Spleen (tissue), 11 donors: ENCODE data around the gene RB1. TPM values are rescaled to one million over a fixed set of nuclear protein-coding genes. Genes with fewer than 3 reads are reported as not detected.
A peak's percentile ranks its signal among the peaks of the same experiment; 100 is the strongest.

Experiments used
- DNase-seq: peaks from one replicate; pipeline ENCODE4 v3.0.0-alpha.2; 2020
- H3K27ac ChIP-seq, 8 donors: fragments of 200-600 bp; sonication (generic) in 7 of 8; 1 replicate in 4 of 8; 2 replicates in 4 of 8; pipeline versions ENCODE4 v1.5.0 to v1.8.0; 2016 to 2021; ENCODE audit warnings: inconsistent platforms in 4 of 8, mild to moderate bottlenecking in 4 of 8, moderate library complexity in 1 of 8
- H3K27me3 ChIP-seq, 7 donors: fragments of 200-600 bp; sonication (generic) in 6 of 7; replicated peaks in 1 of 7; 1 replicate in 4 of 7; 2 replicates in 3 of 7; pipeline versions ENCODE4 v1.5.0 to v1.8.0; 2016 to 2021; ENCODE audit warnings: inconsistent platforms in 3 of 7, mild to moderate bottlenecking in 1 of 7
- H3K36me3 ChIP-seq, 6 donors: fragments of 200-600 bp; sonication (generic) in 5 of 6; 1 replicate in 4 of 6; 2 replicates in 2 of 6; pipeline versions ENCODE4 v1.5.0 to v1.8.0; 2016 to 2021; ENCODE audit warnings: inconsistent platforms in 2 of 6
- H3K4me1 ChIP-seq, 6 donors: fragments of 200-600 bp; sonication (generic) in 5 of 6; 1 replicate in 3 of 6; 2 replicates in 3 of 6; pipeline versions ENCODE4 v1.5.0 to v1.8.0; 2016 to 2021; ENCODE audit warnings: inconsistent platforms in 3 of 6
- H3K4me3 ChIP-seq, 8 donors: fragments of 200-600 bp; sonication (generic) in 7 of 8; 1 replicate in 4 of 8; 2 replicates in 4 of 8; pipeline versions ENCODE4 v1.5.0 to v1.8.0; 2016 to 2021; ENCODE audit warnings: inconsistent platforms in 4 of 8, mild to moderate bottlenecking in 4 of 8, moderate library complexity in 2 of 8
- H3K9me3 ChIP-seq, 8 donors: fragments of 200-600 bp; sonication (generic) in 7 of 8; 1 replicate in 4 of 8; 2 replicates in 4 of 8; pipeline versions ENCODE4 v1.5.0 to v1.8.0; 2016 to 2021; ENCODE audit warnings: inconsistent platforms in 4 of 8
- POLR2A ChIP-seq, 3 donors: fragments of 450-650 bp; IDR thresholded peaks; one replicate each; pipeline ENCODE4 v1.5.1; 2017; ENCODE audit warnings: antibody characterized with exemption in 3 of 3, mild to moderate bottlenecking in 1 of 3
- POLR2AphosphoS5 ChIP-seq, 3 donors: sonication (generic); formaldehyde crosslinking; IDR thresholded peaks; one replicate each; pipeline ENCODE4 v1.5.1; 2017; ENCODE audit warnings: antibody characterized with exemption in 3 of 3
- WGBS, 5 donors: extraction: QIAGEN DNeasy Blood & Tissue Kit in 3 of 5; methylation state at CpG; one replicate each; pipeline versions ENCODE4 v1.1.5 to v1.1.7; 2013 to 2018; 5-methylcytosine and 5-hydroxymethylcytosine counted together
- intact Hi-C: fragments of 100-400 bp; cut with DNase I; formaldehyde crosslinking; loops from one replicate; pipeline ENCODE4 v1.15.0; 2023; ENCODE audit warnings: low total_unique reads
- polyA plus RNA-seq, 3 donors: library from polyadenylated mRNA; stranded (reverse); fragments of 200-250 nt; gene quantifications; one replicate each; pipeline ENCODE4 v1.2.1, GENCODE V29; 2013
- total RNA-seq, 7 donors: library from RNA; depleted of rRNA in 3 of 7; stranded (reverse); fragments of >200 nt in 3 of 7; fragmentation: NEBNext Ultra II Directional in 4 of 7; extraction: Animal tissue kit (Norgen Biotek cat#: 25700) in 4 of 7; gene quantifications; one replicate each; pipeline versions ENCODE4 v1.1.0 to v1.2.1, GENCODE V29; 2016 to 2021
- TF ChIP-seq, protein P1 (sequence below), 11 experiments: fragments of 200-600 bp in 7 of 11; fragments of 450-650 bp in 4 of 11; sonication (generic) in 4 of 11; IDR thresholded peaks in 8 of 11; conservative IDR thresholded peaks in 3 of 11; 1 replicate in 7 of 11; 2 replicates in 4 of 11; pipeline versions ENCODE4 v1.4.0 to v1.8.0; 2016 to 2021; ENCODE audit warnings: antibody characterized with exemption in 11 of 11, inconsistent platforms in 4 of 11, mild to moderate bottlenecking in 1 of 11
- donor health status: healthy with polysubstance abuse.
- donor health status: DM: no; HTN: no; CAD: no; lungs with moderate emphysema.
- donor health status: DM: no; HTN: no; CAD: no.
- donor health status: Bipolar disorder and iron deficiency.
- donor health status: healthy.
- donor health status: DM: no; HTN: no; CAD: no.
- donor health status: DM: yes; HTN: yes; CAD: no.

The RB1 gene
- total and polyA plus RNA-seq, 10 donors = 21.3 to 88.0 (median 60.2) TPM

DNA sequence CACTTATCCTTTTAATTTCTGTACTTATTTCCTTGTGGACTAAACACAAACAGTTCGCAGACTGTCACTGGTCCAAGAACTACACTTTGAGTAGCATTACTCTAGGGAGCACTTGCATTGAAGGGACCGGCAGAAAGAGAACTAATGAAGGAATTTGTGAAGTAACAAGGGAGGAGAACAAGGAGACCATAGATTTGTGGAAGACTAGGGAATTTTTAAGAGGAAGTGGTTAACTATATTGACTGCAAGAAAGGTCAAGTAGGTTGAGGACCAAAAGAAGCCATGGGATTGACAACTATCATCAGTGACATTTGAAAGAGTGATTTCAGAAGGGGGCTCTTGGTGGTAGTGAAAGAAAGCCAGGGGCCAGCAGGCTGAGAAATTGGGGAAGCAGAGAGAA, 4.0 kb upstream of the RB1 start:
- no peak overlapping the region for H3K4me3 ChIP-seq
- H3K27me3 ChIP-seq = no peaks in the 10 kb centered on the region
- H3K36me3 ChIP-seq = no peaks in the 10 kb centered on the region
- H3K4me1 ChIP-seq = peaks cover 0 to 19% (median 9%) of the 10 kb centered on the region in 6 donors
- DNase-seq = no peak
- H3K9me3 ChIP-seq = no peaks in the 10 kb centered on the region
- TF ChIP-seq, protein P1, sequence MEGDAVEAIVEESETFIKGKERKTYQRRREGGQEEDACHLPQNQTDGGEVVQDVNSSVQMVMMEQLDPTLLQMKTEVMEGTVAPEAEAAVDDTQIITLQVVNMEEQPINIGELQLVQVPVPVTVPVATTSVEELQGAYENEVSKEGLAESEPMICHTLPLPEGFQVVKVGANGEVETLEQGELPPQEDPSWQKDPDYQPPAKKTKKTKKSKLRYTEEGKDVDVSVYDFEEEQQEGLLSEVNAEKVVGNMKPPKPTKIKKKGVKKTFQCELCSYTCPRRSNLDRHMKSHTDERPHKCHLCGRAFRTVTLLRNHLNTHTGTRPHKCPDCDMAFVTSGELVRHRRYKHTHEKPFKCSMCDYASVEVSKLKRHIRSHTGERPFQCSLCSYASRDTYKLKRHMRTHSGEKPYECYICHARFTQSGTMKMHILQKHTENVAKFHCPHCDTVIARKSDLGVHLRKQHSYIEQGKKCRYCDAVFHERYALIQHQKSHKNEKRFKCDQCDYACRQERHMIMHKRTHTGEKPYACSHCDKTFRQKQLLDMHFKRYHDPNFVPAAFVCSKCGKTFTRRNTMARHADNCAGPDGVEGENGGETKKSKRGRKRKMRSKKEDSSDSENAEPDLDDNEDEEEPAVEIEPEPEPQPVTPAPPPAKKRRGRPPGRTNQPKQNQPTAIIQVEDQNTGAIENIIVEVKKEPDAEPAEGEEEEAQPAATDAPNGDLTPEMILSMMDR (IDR thresholded peaks at IDR 0.05 in 8 of 11, conservative IDR thresholded peaks at IDR 0.05 in 3 of 11) = no peak
- no peak for TF ChIP-seq POLR2A (IDR thresholded peaks at IDR 0.05)
- no peak for TF ChIP-seq POLR2AphosphoS5 (IDR thresholded peaks at IDR 0.05)
- intact Hi-C loops = no loop called here
- no peak overlapping the region for H3K27ac ChIP-seq
- 75 to 93% (median 86%) methylated on average over 2 of the region's 2 CpGs for WGBS, 5 donors

DNA sequence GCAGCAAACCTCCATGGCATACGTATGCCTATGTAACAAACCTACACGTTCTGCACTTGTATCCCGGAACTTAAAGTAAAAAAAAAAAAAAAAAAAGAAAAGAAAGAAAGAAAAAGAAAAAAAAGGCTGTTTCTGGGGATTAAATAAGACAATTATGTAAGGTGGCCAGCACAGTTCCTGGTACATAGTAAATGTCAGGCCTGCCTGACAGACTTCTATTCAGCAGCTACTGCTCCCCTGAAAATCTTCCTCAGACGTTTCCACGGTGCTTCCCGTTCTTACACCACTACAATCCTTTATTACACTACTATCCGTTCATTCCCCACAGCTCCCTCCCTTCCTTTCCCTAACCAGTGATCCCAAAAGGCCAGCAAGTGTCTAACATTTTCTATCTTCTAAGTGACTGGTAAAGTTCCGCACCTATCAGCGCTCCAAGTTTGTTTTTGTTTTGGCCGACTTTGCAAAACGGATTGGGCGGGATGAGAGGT, 636 bp upstream of the RB1 start:
- peak overlapping the region; percentile 98 to 100 (median 100) for H3K27ac ChIP-seq
- H3K9me3 ChIP-seq = no peaks in the 10 kb centered on the region
- TF ChIP-seq, protein P1 (IDR thresholded peaks at IDR 0.05 in 8 of 11, conservative IDR thresholded peaks at IDR 0.05 in 3 of 11) = no peak
- TF ChIP-seq POLR2A (IDR thresholded peaks at IDR 0.05) (no peak), POLR2AphosphoS5 (IDR thresholded peaks at IDR 0.05) (no peak)
- peaks cover 0 to 21% (median 8%) of the 10 kb centered on the region in 6 donors for H3K36me3 ChIP-seq
- WGBS, 5 donors = 13 to 21% (median 19%) methylated on average over 12 of the region's 12 CpGs
- H3K4me1 ChIP-seq = peaks cover 12 to 47% (median 35%) of the 10 kb centered on the region in 6 donors
- H3K27me3 ChIP-seq = no peaks in the 10 kb centered on the region
- DNase-seq = no peak
- peak overlapping the region; percentile 63 to 94 (median 78) for H3K4me3 ChIP-seq
- intact Hi-C loops = no loop called here

DNA sequence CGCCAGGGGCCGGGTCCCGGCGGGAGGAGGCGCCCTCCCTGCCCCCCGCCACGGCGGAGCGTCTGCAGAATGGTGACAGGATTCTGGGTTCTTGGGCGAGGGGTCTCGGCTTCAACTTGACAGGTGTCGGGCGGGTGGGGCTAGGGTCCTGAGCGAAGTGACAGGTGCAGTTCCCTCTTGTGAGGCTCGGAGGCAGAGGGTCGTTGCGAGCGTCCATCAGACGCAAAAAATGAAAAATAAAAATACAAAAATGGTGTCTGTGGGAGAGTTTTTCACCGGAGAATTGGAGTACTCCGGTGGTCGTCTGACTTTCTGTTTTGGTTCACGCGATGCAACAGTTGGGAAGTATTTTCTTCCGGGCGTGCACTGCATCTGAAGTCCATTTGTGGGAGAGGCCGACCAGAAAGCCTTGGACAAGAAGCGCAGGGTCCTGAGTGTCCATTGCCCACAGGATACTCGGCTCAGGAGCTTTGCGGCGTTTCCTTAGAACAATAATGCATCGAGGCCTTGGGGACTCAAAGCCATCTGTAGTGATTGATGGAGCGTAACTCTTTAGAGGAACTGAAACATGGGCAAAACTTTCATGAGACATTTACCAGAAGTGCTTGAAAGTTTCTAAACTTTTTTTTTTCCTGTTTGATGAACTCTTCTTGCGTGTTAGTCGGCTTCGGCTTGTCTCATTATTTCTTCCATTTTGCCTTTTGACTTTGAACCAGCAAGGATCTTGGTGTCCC, 759 bp downstream of the RB1 start:
- TF ChIP-seq POLR2A (IDR thresholded peaks at IDR 0.05) (peak in 2 of 3 donors; percentile 47 to 73), POLR2AphosphoS5 (IDR thresholded peaks at IDR 0.05) (peak in 2 of 3 donors; percentile 53 to 87)
- TF ChIP-seq, protein P1 (IDR thresholded peaks at IDR 0.05 in 8 of 11, conservative IDR thresholded peaks at IDR 0.05 in 3 of 11) = peak in 1 of 11 experiments; percentile 10
- intact Hi-C loops = no loop called here
- Histone ChIP-seq H3K9me3 (no peaks in the 10 kb centered on the region), H3K4me3 (peak overlapping the region; percentile 63 to 94 (median 78)), H3K4me1 (peaks cover 12 to 61% (median 42%) of the 10 kb centered on the region in 6 donors), H3K36me3 (peaks cover 0 to 35% (median 12%) of the 10 kb centered on the region in 6 donors), H3K27ac (peak overlapping the region; percentile 98 to 100 (median 100)), H3K27me3 (no peaks in the 10 kb centered on the region)
- DNase-seq = peak; percentile 81
- WGBS, 5 donors = 0% methylated on average over 28 to 36 of the region's 36 CpGs

DNA sequence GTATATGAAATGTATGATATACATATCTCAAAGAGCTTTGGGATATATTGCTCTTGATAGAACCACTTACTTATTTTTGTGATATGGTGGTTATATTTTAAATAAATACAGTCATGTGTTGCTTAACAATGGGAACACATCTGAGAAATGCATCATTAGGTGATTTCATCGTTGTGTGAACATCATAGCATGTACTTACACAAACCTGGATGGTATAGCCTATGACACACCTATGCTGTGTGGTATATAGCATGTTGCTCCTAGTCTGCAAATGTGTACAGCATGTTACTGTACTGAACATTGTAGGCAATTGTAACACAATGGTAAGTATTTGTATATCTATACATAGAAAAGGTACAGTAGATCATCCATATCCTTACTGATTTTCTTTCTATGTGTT, 7.7 kb downstream of the RB1 start:
- Histone ChIP-seq H3K9me3 (peaks cover 0 to 6% (median 0%) of the 10 kb centered on the region in 8 donors), H3K27me3 (no peaks in the 10 kb centered on the region), H3K27ac (no peak overlapping the region), H3K4me1 (peaks cover 4 to 90% (median 43%) of the 10 kb centered on the region in 6 donors), H3K36me3 (peaks cover 0 to 80% (median 17%) of the 10 kb centered on the region in 6 donors), H3K4me3 (no peak overlapping the region)
- 94 to 96% (median 95%) methylated on average over 1 of the region's 1 CpG for WGBS, 5 donors
- no peak for TF ChIP-seq POLR2AphosphoS5 (IDR thresholded peaks at IDR 0.05)
- TF ChIP-seq, protein P1 (IDR thresholded peaks at IDR 0.05 in 8 of 11, conservative IDR thresholded peaks at IDR 0.05 in 3 of 11) = no peak
- TF ChIP-seq POLR2A (IDR thresholded peaks at IDR 0.05) = no peak
- DNase-seq = no peak
- intact Hi-C loops = no loop called here
